Kidney tubule cell (primary cell): ENCODE measurements around the gene RPL27.
"Not testable (repeated sequence)": the region's sequence is repeated elsewhere in the genome, so short reads cannot be mapped to it uniquely, and the experiment has no call there.

Experiments
- DNase-seq: peaks from one replicate; pipeline ENCODE4 v3.0.0-alpha.2; 2018; ENCODE audit warnings: low spot score

Gene RPL27

GRCh38 chr17:42997984-42998938 is at the start of gene RPL27:
Gene RPL27 (plus strand): TSS chr17:42998419. CDS start chr17:42998751, 332 bp downstream.
- peak; percentile 100 for DNase-seq

DNA sequence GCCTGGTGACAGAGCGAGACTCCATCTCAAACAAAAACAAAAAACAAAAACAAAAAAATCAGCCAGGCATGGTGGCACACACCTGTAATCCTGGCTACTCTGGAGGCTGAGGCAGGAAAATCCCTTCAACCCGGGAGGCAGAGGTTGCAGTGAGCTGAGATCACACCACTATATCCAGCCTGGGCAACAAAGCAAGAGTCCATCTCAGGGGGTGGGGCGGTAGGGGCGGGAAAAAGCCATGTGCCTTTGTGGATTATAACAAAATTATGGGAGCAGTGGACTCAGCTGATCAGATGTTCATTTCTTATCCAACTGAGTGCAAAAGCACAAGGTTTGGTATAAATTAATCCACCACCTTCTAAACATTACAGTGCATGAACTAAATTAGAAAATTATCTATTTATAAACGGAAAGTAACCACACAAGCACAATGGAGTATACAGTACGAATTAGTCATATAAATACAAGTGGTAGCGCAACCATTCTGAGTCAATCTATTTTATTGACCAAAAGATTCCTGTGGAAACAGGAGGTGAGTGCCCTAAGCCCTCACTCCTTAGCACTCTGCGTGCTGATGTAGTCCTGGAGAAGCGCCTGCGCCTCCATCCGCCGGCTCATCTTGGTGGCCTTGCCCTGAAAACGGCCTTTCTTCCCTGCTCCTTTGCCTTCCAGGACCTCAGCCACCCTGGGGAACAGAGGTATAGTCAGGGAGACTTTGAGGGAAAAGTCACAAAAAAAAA is 48.0 kb upstream of the RPL27 start:
- no peak for DNase-seq

DNA sequence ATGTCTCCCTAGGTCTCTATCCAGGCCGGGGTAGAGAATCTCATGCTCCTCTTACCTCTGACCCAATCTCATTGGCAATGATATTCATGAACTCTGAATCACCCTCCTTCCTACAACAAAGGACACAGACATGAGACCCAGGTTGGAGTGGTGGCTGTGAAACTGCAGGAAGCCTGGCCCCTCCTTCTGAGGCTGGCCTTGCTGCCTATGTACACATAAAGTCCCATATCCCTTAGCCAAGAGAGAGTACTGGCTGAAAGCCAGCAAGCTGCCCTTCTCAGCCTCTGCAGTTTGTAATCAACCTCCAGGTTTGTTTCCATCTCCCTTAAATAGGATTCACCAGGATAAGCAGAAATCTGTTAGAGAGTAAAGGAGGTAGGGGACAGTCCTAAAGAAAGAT is 44.5 kb upstream of the RPL27 start:
- no peak for DNase-seq

GRCh38 chr17:42964161-42964932 is 33.9 kb upstream of the RPL27 start, which contains the start of gene AARSD1:
Gene AARSD1 (minus strand): TSS chr17:42964454. CDS start chr17:42964440, 14 bp downstream.
- DNase-seq, result peak; percentile 94

DNA sequence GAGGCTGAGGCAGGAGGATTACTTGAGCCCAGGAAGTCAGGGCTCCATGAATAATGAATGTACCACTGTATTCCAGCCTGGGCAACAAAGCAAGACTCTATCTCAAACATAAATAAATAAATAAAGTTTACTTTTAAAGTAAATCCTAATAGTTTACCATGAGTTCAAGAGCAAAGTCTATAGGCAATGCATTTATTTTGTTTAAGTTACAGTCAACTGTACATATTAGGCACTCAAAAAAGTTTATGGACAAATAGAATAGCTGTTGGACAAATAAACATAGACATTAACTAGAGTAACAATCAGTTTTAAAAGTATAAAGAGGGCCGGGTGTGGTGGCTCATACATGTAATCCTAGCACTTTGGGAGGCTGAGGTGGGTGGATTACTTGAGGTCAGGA is 30.3 kb upstream of the RPL27 start:
- DNase-seq, result no peak

GRCh38 chr17:42969001-42969581 is 29.1 kb upstream of the RPL27 start:
- peak; percentile 57 for DNase-seq

DNA sequence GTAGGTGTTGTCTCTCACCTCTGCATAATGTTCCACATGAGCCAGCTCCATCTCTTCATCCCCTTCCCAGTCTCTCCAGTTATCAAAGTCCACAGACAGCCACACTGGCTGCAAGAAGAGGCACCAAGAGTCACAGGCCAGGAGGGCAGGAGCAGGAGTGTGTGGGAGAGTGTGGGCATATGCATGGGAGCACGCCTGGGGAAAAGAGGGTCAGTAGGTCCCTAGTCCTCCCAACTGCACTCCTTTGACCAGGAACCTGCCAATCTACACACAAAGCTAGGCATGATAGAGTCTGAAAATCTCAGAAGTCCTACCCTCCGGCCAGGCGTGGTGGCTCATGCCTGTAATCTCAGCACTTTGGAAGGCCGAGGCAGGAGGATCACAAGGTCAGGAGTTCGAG is 26.6 kb upstream of the RPL27 start:
- no peak for DNase-seq

DNA sequence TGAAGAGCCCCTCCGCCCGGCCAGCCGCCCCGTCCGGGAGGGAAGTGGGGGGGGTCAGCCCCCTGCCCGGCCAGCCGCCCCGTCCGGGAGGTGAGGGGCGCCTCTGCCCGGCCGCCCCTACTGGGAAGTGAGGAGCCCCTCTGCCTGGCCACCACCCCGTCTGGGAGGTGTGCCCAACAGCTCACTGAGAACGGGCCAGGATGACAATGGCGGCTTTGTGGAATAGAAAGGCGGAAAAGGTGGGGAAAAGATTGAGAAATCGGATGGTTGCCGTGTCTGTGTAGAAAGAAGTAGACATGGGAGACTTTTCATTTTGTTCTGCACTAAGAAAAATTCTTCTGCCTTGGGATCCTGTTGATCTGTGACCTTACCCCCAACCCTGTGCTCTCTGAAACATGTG is 24.9 kb upstream of the RPL27 start:
- DNase-seq, result not testable (repeated sequence)

DNA sequence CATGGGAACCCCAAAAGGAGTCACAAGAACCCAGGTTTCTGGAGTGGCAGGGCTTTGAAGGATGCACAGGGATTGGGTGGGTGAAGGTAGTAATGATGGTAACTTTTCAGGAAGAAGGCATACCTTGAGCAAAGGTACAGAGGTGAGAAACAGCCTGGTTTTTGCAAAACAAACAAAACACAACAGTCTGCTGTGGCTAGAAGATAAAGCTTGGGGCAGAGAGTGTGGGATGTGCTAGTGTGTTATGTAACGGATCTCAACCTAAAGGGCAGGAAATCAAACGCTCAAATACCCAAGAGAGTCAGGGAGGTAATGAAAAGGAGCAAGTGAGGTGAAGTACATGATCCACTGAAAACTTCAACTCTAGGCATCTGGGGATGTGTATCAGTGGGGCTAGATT is 23.0 kb upstream of the RPL27 start:
- no peak for DNase-seq

GRCh38 chr17:42975701-42976100 is 22.5 kb upstream of the RPL27 start:
- not testable (repeated sequence) for DNase-seq

DNA sequence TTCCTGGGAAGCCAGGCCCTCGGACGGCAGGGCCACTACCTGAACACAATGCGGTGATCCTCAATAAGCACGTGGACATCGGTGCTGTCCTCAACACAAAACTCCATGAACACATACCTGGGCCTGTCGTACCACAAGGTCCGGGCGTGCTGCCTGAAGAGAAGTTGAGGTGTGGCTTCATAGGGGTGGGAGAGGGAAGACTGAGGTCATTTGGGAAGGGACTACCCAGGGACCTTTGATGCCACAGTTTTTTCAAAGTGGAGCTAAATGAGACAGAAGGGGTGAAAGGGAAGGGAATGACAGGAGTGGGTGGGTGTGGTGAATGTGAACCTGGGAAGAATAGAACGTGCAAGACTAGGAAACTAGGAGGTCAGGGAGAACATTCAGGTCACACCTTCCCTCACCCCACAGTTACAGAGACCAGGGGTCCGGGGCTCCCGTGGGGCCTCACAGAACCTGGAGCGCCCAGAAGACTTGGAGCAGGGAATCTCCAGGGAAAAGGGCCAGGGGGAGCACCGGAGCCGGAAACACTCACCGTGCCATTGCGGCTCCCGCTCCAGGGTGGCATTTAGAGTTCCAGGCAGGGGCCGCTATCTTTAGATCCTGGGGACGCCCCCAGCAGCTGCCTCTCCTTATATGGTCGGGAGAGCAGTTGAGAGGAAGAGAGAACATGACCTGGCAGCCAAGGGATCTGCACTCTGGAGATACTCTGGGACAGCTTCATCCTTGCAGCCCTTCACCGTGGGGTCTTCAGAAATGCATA is 18.5 kb upstream of the RPL27 start, which contains the start of gene PTGES3L:
Gene PTGES3L, minus strand, starts transcription at position 570 of the 763 bp plus-strand sequence. Its CDS starts 27 bp downstream, at position 543.
- peak; percentile 59 for DNase-seq

DNA sequence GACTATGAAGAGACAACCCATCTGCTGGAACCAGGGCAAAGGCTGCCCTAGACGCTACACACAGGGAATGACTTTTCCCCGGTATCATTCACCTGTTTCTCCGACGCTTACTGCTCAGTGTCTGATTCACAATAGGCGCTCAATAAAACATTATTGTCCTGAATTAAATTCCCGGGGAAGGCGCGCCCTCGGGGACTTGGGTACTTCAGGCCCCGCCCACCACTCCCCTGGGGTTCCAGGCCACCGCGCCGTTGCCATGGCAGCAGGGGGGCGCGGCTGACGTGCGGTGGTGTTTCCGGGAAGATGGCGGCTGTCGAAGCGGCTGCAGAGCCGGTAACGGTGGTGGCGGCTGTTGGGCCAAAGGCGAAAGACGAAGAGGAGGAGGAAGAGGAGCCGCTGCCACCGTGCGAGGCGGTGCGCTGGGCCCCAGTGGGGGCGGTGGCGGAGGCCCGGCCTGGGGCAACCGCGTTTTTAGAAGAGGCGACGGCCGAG is 17.9 kb upstream of the RPL27 start, which contains the start of gene RUNDC1:
Gene RUNDC1, plus strand, starts transcription at position 292 of the 492 bp plus-strand sequence. Its CDS starts 12 bp downstream, at position 304.
- DNase-seq, result peak; percentile 91

DNA sequence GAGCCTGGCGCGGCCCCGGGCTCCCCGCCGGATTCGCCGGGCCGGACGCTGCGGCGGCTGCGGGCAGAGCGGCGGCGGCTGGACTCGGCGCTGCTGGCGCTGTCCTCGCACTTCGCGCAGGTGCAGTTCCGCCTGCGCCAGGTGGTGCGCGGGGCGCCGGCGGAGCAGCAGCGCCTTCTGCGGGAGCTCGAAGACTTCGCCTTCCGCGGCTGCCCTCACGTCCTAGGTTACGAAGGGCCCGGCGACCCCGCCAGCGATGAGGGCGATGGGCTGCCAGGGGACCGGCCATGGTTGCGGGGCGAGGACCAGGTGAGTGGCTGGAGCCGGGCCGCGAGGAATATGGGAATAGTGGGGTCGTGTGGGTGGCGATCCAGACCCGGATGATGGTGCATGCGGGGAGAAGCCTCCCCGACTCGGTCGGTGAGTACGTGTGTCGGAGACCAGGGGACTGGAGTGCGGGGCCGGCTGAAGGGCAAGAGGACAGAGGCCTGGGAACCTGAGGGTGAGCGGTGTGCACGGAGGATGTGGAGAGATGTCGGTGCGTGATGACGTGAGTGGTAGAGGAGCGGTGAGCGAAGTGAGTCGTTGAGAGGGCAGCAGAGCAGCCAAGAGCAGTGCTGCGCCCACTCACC is 17.3 kb upstream of the RPL27 start:
- DNase-seq, result peak; percentile 74

- DNase-seq, result no peak
Observed at GRCh38 chr17:42982266-42982665, 16.0 kb upstream of the RPL27 start.

DNA sequence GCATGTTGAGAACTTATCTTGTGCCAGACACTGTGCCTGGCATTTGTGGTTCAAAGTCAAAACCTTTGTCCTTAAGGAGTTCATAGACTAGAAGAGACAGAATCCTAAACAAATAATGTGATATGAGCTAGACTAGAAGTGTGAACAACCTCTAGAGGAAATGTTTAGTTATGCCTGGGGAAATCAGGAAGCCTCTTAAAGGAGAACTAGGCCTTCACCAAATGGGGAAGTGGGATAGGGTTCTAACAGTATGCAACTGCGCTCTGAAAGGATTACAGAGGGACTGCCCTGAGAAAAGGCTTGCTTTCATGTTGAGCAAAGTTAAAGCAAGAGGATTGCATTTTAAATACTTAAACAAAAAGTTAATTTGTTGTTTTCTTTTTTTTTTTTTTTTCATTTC is 13.0 kb upstream of the RPL27 start:
- no peak for DNase-seq

- peak; percentile 68 for DNase-seq
Observed at GRCh38 chr17:42989141-42989540, 9.1 kb upstream of the RPL27 start.

DNA sequence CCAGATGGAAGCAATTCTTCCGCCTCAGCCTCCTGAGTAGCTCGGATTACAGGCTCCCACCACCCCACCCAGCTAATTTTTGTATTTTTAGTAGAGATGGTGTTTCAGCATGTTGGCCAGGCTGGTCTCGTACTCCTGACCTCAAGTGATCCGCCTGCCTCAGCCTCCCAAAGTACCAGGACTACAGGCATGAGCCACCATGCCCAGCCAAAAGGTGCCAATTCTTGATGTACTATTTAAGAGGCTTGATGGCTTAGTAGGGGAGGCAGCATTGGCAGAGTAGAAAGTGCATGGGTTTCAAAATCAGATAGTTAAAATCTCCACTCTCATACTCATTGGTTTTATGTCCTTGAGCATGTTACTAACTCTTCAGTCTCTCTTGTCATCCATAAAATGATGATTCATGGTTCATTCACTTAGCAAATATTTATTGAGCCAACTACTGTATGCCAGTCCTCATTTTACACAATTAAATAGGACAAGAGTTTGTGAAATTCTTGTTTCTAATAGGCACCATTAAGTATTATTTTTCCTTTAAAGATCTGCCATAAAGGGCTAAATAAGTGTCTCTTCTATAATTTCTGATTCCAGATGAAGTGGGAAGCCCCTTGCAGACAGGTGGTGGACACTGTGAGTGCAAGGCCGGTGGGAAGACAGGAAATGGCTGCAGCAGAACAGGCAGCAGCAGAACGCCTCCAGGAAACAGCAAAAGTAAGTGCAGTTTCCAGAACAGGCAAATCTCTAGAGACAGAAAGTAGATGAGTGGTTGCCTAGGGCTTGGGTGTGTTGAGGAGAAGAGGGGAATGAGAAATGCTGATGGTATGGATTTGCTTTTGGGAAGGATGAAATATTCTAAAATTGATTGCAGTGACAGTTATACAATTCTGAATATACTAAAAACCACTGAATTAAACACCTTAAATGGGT is 8.2 kb upstream of the RPL27 start:
- peak; percentile 76 for DNase-seq

GRCh38 chr17:42991471-42991870 is 6.7 kb upstream of the RPL27 start:
- no peak for DNase-seq

- no peak for DNase-seq
Observed at GRCh38 chr17:42992872-42993271, 5.3 kb upstream of the RPL27 start.
